Stimulated activated CD8-positive, alpha-beta memory T cell treated with anti-CD3 and anti-CD28 coated beads, Interleukin-7, amount 100 ng/mL, for 24 hours (primary cell): Measurements from ENCODE around the gene TGFBI.
"Not testable (repeated sequence)": the region's sequence is repeated elsewhere in the genome, so short reads cannot be mapped to it uniquely, and the experiment has no call there.

Experiments used
- DNase-seq: peaks from one replicate; pipeline ENCODE4 v3.0.0-alpha.2; 2020; ENCODE audit warnings: low read depth

TGFBI gene

GRCh38 chr5:136026636-136027035 lies 2.2 kb upstream of the TGFBI start:
- DNase-seq = no peak

- no peak for DNase-seq
Observed at GRCh38 chr5:136027311-136027710, 1.5 kb upstream of the TGFBI start.

DNA sequence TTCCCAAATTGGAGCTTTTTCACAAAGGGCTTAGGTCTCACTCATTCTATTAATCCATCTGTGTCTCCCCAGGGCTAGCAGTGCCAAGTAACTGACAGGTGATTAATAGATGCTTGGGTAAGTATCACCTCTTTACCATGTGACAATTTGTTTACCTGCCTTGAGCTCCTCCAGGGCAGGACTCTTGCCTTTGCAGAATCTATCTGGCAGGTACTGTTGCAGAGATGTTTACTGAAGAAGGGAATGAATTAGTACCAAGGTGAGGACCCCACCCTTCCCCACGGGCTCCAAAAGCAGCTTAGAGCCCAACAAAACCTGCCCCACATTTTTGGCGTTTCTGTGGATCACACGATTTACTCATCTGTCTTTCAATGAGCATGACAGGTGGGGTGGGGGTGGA lies 698 bp upstream of the TGFBI start:
- DNase-seq = no peak

GRCh38 chr5:136030252-136030651 lies 1.5 kb downstream of the TGFBI start:
- DNase-seq = no peak

DNA sequence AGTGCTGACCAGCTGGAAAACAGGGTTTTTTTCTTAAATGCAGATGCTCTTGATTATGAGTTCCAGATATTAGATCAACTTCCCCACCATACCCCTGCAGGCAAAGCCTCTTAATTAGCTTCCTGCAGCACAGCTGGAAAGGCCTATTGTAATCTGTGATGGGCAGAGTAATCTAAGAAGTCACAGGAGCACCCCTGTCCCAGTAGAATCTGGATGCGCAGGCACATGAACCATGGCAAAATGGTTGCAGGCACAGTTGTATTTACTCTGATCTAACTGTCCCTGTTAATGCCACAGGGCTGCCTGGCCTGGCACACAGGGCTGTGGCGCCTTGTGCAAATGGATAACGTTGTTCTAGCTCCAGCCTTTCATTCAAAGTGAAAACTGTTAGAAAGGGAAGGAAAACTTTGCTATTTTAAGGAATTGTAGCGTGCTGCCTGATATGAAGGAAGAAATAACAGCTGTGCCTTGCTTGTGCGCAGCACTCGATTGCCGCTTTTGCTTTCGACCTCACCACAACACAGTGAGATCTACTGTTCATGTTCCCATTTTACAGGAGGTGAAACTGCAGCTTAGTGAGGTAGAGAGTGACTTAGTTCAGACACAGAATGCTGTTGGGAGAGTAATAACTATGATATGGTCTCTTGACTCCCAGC lies 2.3 kb downstream of the TGFBI start:
- DNase-seq = no peak

GRCh38 chr5:136031711-136032110 lies 2.9 kb downstream of the TGFBI start:
- DNase-seq = no peak

DNA sequence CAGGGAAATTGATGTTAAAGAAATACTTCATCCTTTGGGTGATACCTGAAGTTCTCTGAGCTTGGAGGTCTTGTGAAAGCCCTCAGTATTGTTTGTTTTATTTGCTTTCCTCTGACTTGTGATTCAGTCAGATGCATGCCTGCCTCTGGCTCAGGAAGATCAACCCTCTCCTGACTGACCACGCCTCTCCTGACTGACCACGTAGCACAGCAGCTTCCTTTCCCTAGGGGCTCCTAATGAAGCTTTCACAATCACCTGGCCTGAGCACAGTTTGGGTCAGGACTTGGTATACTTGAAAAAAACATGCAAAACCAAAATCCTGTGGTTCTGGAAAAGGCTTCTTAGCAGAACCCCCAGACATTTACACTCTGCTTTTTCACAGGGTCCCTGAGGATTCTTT lies 3.8 kb downstream of the TGFBI start:
- DNase-seq = no peak

DNA sequence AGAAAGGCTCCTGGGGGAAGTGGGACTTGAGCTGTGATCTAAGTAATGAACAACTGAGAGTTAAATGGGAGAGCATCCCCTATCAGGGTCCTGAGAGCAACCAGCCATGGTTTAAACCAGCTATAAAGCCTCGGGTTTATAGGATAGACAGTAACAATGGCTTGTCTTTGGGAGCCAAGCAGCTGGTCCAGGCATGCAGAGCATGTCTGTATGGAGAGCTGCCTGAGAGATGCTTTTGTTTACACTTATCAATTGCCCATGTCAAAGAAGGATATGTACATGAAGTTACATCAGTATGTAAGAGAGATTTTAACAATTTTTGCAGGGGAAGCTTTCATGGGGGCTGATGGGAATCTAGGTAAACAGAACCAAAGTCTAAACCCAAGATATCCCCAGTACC lies 4.4 kb downstream of the TGFBI start:
- DNase-seq = no peak

DNA sequence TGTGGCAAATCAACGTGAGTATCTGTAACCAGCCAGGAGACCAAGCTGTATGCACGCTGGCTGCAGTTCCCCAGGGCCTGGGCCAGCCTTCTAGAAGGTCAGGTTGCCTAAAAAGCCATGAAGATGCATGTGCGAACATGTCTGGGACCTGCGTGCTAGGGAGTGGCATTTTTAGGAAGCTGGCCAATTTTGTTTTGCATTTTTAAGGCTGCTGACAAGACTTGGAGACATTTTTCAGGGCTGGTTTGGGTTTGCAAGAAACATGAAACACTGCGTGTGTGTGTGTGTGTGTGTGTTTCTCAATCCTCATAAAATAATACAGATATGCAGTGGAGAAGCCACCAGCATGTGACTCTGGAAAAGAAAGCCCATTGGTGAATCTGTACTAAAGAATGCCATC lies 5.1 kb downstream of the TGFBI start:
- no peak for DNase-seq

- no peak for DNase-seq
Observed at GRCh38 chr5:136034492-136034891, 5.7 kb downstream of the TGFBI start.

- DNase-seq = no peak
Observed at GRCh38 chr5:136034984-136035383, 6.2 kb downstream of the TGFBI start.

DNA sequence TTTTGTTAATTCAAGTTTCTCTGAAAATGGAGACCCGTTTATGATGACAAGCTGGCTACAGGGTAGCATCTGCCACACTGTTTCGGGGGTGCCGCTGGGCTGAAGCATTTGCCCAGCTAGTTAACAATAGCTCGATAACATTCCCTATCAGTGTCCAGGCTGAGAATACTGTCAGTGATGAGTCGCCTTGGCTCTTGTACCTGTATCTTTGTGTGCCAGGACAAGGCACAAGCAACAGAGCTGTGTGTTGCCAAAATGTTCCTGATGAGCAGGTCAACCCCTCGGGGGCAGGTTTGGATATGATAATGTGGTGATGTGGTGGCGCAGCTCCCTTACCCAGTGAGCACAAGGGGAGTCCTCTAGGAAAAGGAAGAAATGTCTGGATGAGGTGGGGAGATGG lies 7.0 kb downstream of the TGFBI start:
- DNase-seq = no peak

DNA sequence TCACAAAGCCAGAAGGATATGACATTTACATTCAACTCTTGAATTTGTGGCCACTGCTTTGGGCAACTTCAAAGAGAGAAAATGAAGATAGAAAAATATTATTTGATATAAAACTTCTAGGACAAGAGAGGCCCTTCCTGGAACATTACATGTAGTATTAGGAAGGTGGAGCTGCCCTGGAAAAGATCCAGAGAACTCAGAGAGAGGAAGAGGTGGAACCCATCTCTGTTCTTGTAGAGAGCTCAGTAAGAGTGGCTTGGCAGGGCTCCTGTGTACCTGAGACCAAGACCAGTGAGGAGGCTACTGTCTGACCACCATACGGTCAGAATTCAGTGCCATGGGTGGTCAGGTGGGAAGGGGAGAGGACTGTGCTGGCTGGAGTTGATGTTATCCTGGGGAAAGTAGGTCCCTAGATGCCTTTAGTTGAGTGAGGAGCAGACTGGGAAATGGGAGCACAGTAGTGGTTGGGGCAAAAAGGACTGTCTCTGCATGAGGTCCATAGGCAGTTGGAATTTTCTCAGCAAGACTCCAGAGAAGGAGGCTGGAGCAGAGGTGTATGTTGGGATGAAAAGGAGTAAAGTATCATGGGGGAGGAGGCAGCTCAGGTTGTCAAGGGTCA lies 7.6 kb downstream of the TGFBI start:
- no peak for DNase-seq

DNA sequence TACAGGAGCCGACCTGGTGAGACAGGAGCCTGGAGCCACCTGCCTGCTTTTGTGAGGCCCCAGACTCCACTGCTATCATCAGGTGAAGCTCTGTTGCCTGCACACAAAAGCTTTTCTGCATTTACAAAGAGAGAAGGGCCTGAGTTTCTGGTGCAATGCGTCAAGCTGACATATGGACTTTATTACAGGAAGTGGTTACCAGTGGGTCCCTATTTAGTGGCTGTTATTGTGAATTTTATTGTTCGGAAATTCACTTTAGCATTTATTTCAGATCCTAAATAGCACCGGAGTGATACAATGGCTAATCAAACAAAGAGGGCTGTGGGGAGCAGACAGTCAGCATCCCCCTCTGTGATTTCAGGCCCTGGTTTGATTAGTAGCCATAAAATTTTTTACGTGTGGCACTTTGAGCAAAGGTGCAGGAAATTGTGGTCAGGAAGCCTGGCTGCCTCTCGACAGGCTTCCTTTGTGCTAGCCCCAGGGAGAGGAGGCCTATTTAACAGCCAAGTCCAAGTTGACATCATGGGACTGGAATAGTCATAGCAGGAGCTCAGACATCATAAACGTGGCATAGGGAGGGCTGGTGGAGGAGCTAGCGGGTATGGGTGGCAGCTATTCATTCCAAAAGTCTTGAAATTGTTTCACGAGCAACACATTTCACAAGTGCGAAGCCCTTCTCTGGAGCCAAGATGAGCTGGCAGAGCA lies 8.4 kb downstream of the TGFBI start:
- DNase-seq = no peak

- no peak for DNase-seq
Observed at GRCh38 chr5:136038635-136039034, 9.8 kb downstream of the TGFBI start.

GRCh38 chr5:136039202-136039601 lies 10.4 kb downstream of the TGFBI start:
- DNase-seq = no peak

DNA sequence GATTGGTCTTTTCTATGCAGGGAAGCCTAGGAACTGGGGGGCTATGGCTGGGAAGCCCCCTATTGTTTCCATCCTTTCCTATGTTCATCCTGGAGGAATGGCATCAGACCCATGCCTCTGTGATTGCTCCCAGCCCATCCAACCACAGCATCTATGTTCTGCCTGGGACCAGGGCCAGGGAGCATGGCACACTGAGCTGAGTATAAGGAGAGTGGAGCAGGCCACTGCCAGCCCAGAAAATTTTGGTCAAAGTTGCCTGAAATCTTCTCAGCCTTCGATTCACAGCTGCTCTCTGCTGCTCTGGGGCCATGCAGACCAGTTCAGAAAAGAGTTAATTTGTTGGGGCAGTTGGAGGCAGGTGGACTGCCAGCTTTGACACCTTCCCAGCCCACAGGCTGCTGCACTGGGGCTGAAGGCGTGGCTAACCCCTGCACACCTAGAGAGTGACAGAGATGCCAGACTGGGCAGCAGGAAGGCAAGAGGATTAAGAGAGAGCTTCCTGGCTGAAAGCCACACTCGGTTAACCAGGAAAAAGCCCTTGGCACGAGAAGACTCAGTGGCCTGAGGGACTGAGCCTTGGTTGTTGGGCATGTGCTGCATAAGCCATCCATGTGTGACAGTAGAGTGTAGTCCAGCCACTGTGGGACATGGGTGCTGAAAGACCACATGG lies 12.1 kb downstream of the TGFBI start:
- no peak for DNase-seq

GRCh38 chr5:136042156-136042555 lies 13.4 kb downstream of the TGFBI start:
- DNase-seq = no peak

DNA sequence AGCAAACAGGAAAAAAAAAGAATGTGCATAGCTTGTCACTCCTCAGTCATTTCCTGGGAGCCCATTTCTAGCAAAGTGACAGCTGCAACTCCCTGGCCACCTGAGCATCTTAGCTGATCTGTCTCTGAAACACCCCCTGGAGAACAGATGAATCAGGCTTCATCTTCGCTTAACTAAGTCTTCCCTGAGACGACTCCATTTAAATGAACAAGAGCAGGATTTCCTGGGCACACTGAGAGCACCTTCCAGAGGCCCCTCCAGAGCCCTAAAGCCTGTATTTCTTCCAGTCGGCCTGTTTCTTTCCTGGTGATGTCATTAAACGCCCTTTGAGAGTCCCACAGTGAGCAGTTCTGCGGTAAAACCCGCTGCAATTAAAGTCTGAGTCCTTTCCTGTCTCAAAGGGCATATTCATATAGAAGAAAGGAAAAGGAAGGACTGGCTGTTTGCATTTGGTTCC lies 13.9 kb downstream of the TGFBI start:
- DNase-seq = no peak

DNA sequence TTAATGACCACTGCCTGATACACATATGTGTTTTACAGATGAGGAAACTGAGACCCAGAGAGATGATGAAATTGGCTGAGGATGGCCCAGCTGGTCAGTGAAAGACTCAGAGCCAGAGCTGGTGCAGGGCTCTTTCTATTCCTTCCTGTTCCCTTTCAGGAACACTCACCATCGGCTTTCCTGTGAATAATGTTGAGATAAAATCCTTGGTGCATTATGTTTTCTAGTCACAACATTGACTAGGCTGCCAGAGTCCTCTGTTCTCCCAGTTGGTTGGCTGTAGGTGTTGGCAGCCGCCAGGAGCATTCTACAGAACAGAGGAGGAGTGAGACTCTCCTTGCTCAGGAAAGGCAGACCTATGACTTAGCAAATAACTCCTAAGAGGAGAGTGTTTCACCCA lies 14.8 kb downstream of the TGFBI start:
- no peak for DNase-seq

GRCh38 chr5:136043968-136044610 lies 15.3 kb downstream of the TGFBI start:
- no peak for DNase-seq

GRCh38 chr5:136045026-136045425 lies 16.2 kb downstream of the TGFBI start:
- not testable (repeated sequence) for DNase-seq
